Lower leg skin (tissue), 3 donors: ENCODE measurements around the gene STRAP.

Source experiments
- CTCF ChIP-seq, 3 donors: fragments of 450-650 bp; IDR thresholded peaks; one replicate each; pipeline ENCODE4 v1.5.1; 2016; ENCODE audit warnings: antibody characterized with exemption in 3 of 3, mild to moderate bottlenecking in 3 of 3, moderate library complexity in 2 of 3
- POLR2A ChIP-seq, 2 donors: fragments of 450-650 bp; IDR thresholded peaks; one replicate each; pipeline ENCODE4 v1.6.1; 2016 to 2017; ENCODE audit warnings: antibody characterized with exemption in 2 of 2, mild to moderate bottlenecking in 1 of 2, moderate library complexity in 1 of 2

- no peak for TF ChIP-seq CTCF (IDR thresholded peaks at IDR 0.05)
- no peak for TF ChIP-seq POLR2A (IDR thresholded peaks at IDR 0.05)
Measured at GRCh38 chr12:15839041-15839440, 43.1 kb upstream of the STRAP start.
